HepG2 (cell line): ENCODE measurements around the gene INAFM1. TPM values are rescaled to one million over a fixed set of nuclear protein-coding genes. Genes with fewer than 3 reads are reported as not detected.
A peak's percentile ranks its signal among the peaks of the same experiment; 100 is the strongest.

ENCODE experiments used
- CCDC6 ChIP-seq: sonication (generic); formaldehyde crosslinking; IDR thresholded peaks from 2 replicates; pipeline ENCODE4 v1.8.1; 2022; ENCODE audit warnings: mild to moderate bottlenecking, missing genetic modification reagents, moderate library complexity
- EZH2 ChIP-seq: conservative IDR thresholded peaks from 2 replicates; pipeline ENCODE4 v1.6.1; 2012; ENCODE audit warnings: mild to moderate bottlenecking, low read depth, low read length, moderate library complexity
- GABPB1 ChIP-seq: IDR thresholded peaks from 2 replicates; pipeline ENCODE4 v1.6.1; 2016; ENCODE audit warnings: mild to moderate bottlenecking, missing genetic modification reagents, moderate library complexity, missing compliant biosample characterization
- KDM6A ChIP-seq: IDR thresholded peaks from 2 replicates; pipeline ENCODE4 v1.6.1; 2016; ENCODE audit warnings: low read depth
- MATR3 ChIP-seq: sonication (generic); formaldehyde crosslinking; IDR thresholded peaks from 2 replicates; pipeline ENCODE4 v1.4.0; 2020; ENCODE audit warnings: missing genetic modification reagents
- NCOA5 ChIP-seq: sonication (generic); formaldehyde crosslinking; IDR thresholded peaks from 2 replicates; pipeline ENCODE4 v1.4.0; 2020; ENCODE audit warnings: missing genetic modification reagents
- NFYB ChIP-seq: sonication (generic); formaldehyde crosslinking; IDR thresholded peaks from 2 replicates; pipeline ENCODE4 v1.4.0; 2020; ENCODE audit warnings: missing genetic modification reagents
- SMAD9 ChIP-seq: sonication (generic); formaldehyde crosslinking; IDR thresholded peaks from 2 replicates; pipeline ENCODE4 v1.5.1; 2020; ENCODE audit warnings: mild to moderate bottlenecking, missing genetic modification reagents
- TBL1XR1 ChIP-seq: fragments of 150-350 bp; IDR thresholded peaks from 2 replicates; pipeline ENCODE4 v1.6.1; 2014; ENCODE audit warnings: borderline replicate concordance, low read length; ENCODE audit not compliant: partially characterized antibody
- XRCC5 ChIP-seq: fragments of 200-400 bp; formaldehyde crosslinking; optimal IDR thresholded peaks from 2 replicates; pipeline ENCODE3; 2017; ENCODE audit warnings: mild to moderate bottlenecking, low read length
- ZIK1 ChIP-seq: sonication (generic); formaldehyde crosslinking; IDR thresholded peaks from 2 replicates; pipeline ENCODE4 v1.5.0; 2020; ENCODE audit warnings: mild to moderate bottlenecking, low read depth, missing genetic modification reagents, borderline replicate concordance
- ZNF281 ChIP-seq: sonication (generic); formaldehyde crosslinking; IDR thresholded peaks from 2 replicates; pipeline ENCODE4 v1.4.0; 2020; ENCODE audit warnings: missing genetic modification reagents, borderline replicate concordance
- ZNF383 ChIP-seq: sonication (generic); formaldehyde crosslinking; IDR thresholded peaks from 2 replicates; pipeline ENCODE4 v1.4.0; 2020; ENCODE audit warnings: missing genetic modification reagents, mild to moderate bottlenecking, borderline replicate concordance
- ZNF564 ChIP-seq: sonication (generic); formaldehyde crosslinking; IDR thresholded peaks from 2 replicates; pipeline ENCODE4 v1.8.1; 2023; ENCODE audit warnings: mild to moderate bottlenecking, missing genetic modification reagents
- polyA plus RNA-seq, 8 experiments: library from polyadenylated mRNA; depleted of rRNA in 3 of 8; stranded (reverse) in 7 of 8; unstranded in 1 of 8; fragments of >200 nt; fragmentation: Illumina TruSeq in 4 of 8; extraction: Trizol in 4 of 8; gene quantifications; 2 replicates each; pipeline versions ENCODE4 v1.2.1 to v1.2.3, GENCODE V29; 2011 to 2016; ENCODE audit warnings: low read depth in 4 of 8, missing spikeins in 1 of 8, mixed read lengths in 1 of 8; ENCODE audit not compliant: insufficient read depth in 1 of 8
- total RNA-seq, 5 experiments: library from RNA; depleted of rRNA; stranded (reverse); fragments of >200 nt; fragmentation: Illumina TruSeq; extraction: Trizol; gene quantifications; 2 replicates each; pipeline ENCODE4 v1.2.3, GENCODE V29; 2016; ENCODE audit warnings: low read depth in 1 of 5
- TF ChIP-seq, protein P1 (sequence below), 2 experiments: fragments of 450-650 bp in 1 of 2; sonication (generic) in 1 of 2; formaldehyde crosslinking in 1 of 2; IDR thresholded peaks; 2 replicates each; pipeline versions ENCODE4 v1.6.1 to v1.8.0; 2016 to 2022; ENCODE audit warnings: antibody characterized with exemption in 1 of 2, mild to moderate bottlenecking in 1 of 2, missing genetic modification reagents in 1 of 2
- TF ChIP-seq, protein P2 (sequence below): sonication (generic); formaldehyde crosslinking; IDR thresholded peaks from 2 replicates; pipeline ENCODE4 v1.4.0; 2020; ENCODE audit warnings: missing genetic modification reagents

The INAFM1 gene
- total and polyA plus RNA-seq, 2 of the 13 experiments (the other 11 are each of a cell fraction or from before 2014, with no cell fraction given): 0.88 to 1.9 TPM

GRCh38 chr19:47230054-47230920, 44.4 kb upstream of the INAFM1 start (continued):
- TF ChIP-seq, protein P1, sequence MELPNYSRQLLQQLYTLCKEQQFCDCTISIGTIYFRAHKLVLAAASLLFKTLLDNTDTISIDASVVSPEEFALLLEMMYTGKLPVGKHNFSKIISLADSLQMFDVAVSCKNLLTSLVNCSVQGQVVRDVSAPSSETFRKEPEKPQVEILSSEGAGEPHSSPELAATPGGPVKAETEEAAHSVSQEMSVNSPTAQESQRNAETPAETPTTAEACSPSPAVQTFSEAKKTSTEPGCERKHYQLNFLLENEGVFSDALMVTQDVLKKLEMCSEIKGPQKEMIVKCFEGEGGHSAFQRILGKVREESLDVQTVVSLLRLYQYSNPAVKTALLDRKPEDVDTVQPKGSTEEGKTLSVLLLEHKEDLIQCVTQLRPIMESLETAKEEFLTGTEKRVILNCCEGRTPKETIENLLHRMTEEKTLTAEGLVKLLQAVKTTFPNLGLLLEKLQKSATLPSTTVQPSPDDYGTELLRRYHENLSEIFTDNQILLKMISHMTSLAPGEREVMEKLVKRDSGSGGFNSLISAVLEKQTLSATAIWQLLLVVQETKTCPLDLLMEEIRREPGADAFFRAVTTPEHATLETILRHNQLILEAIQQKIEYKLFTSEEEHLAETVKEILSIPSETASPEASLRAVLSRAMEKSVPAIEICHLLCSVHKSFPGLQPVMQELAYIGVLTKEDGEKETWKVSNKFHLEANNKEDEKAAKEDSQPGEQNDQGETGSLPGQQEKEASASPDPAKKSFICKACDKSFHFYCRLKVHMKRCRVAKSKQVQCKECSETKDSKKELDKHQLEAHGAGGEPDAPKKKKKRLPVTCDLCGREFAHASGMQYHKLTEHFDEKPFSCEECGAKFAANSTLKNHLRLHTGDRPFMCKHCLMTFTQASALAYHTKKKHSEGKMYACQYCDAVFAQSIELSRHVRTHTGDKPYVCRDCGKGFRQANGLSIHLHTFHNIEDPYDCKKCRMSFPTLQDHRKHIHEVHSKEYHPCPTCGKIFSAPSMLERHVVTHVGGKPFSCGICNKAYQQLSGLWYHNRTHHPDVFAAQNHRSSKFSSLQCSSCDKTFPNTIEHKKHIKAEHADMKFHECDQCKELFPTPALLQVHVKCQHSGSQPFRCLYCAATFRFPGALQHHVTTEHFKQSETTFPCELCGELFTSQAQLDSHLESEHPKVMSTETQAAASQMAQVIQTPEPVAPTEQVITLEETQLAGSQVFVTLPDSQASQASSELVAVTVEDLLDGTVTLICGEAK (IDR thresholded peaks at IDR 0.05): no peak
- TF ChIP-seq, protein P1 (CRISPR knock-in tag; IDR thresholded peaks at IDR 0.05): no peak; the same call in 1 of the 2 replicates
- TF ChIP-seq NCOA5 (CRISPR knock-in tag) (no peak), NFYB (CRISPR knock-in tag) (no peak), SMAD9 (CRISPR knock-in tag) (no peak), XRCC5 (peak; percentile 27), ZIK1 (CRISPR knock-in tag) (no peak), EZH2 (no peak), ZNF281 (CRISPR knock-in tag) (peak; percentile 43; the same call in 1 of the 2 replicates), GABPB1 (CRISPR knock-in tag) (peak; percentile 49; the same call in 1 of the 2 replicates), ZNF383 (no peak), CCDC6 (CRISPR knock-in tag) (peak; percentile 44; the same call in 1 of the 2 replicates), TBL1XR1 (no peak), KDM6A (CRISPR knock-in tag) (no peak), MATR3 (CRISPR knock-in tag) (no peak), ZNF564 (CRISPR knock-in tag) (no peak)
- TF ChIP-seq, protein P2, sequence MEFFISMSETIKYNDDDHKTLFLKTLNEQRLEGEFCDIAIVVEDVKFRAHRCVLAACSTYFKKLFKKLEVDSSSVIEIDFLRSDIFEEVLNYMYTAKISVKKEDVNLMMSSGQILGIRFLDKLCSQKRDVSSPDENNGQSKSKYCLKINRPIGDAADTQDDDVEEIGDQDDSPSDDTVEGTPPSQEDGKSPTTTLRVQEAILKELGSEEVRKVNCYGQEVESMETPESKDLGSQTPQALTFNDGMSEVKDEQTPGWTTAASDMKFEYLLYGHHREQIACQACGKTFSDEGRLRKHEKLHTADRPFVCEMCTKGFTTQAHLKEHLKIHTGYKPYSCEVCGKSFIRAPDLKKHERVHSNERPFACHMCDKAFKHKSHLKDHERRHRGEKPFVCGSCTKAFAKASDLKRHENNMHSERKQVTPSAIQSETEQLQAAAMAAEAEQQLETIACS: peak; percentile 64
